Activated T-cell treated with anti-CD3 and anti-CD28 coated beads, Interleukin-2, amount 50 U/mL, for 48 hours (primary cell): Measurements from ENCODE around the gene PIGM.

Source experiments
- DNase-seq, 2 experiments: peaks; one replicate each; pipeline ENCODE4 v3.0.0-alpha.2; 2020

PIGM gene

DNA sequence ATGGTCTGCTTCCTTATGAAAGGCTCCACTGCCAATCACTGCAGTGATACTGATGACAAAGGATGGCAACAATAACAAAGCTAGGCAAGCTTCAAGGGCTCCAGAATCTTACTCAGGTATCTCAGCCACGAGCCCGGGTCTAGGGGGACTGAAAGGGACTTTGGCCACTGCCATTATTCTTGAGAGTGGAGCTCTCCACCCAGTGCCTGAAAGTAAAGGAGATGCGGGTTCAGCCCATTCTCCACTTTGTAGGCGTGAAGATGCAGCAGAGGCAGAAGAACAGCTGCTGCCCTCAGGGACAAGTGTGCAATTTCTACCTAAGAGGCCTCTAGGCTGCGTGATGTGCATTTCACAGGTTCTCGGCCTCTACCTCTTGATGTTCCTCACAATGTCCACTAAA lies 46.3 kb downstream of the PIGM start:
- DNase-seq: no peak

DNA sequence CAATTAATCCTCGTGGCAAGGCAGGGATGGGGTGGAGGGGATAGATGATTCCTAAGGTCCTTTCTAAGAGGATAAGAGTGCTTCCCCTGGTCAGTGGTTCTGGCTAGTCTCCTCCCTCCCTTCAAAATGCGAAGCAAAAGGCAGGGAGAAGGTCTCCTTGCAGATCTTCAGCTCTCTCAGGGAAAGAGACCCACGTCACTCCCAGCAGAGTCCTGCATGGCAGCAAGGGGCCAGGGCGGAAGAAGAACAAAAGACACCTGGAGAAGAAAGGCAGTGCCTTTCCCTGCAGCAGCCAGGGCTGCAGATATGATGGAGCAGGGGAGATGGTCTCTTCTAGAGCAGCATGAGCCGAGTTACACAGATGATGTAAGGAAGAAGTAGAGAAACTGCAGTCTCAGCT lies 48.1 kb downstream of the PIGM start:
- no peak for DNase-seq

DNA sequence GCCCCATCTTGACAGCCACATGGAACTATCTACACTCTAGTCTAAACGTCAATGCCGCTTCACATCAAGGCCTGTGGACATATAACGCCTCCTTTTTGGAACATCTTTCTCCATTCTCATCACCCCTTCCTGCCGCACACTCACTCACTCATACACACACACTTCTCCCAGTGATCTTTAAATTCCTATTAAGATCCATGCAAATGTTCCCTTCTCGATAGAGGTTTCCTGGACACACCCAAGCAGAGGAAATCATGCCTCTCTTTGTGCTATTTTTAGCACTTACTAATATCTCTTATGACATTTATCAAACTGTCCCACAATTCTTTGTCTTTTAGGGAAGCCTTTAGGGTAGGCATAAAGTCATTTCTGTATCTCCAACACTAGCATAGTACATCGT lies 49.5 kb downstream of the PIGM start:
- DNase-seq: no peak

DNA sequence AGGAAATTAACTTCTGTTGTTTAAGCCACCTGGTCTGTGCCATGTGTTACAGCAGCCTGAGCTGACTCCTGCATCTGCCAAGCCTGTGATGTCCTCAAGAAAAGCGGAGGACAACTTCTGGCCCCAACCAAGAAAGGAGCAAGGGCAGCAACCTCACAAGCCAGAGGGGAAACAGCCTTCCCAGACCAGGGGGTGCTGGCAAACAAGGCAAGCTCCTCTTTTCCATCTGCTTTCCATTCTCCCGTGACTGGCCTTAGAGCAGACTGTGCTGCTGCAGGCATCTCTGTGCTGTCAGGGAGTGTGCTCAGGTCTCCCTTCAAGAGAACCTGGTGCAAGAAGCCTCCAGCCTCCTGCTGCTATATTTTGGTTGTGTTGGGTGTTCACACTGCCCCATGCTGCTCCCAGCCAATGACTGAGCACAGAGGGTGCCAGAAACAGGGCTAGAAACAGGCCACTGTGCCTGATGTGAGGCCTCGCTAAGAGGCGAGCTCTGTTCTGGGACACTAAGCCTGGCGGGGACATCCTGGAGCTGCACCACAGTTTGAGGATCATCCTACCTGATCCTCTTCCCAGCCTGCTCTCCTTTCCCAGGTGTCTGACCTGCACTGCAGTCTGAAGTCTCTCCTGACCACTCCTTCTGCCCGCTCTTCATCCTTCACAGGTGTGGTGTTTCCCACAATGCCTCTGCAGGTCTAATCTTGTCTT lies 50.3 kb downstream of the PIGM start:
- DNase-seq: no peak

DNA sequence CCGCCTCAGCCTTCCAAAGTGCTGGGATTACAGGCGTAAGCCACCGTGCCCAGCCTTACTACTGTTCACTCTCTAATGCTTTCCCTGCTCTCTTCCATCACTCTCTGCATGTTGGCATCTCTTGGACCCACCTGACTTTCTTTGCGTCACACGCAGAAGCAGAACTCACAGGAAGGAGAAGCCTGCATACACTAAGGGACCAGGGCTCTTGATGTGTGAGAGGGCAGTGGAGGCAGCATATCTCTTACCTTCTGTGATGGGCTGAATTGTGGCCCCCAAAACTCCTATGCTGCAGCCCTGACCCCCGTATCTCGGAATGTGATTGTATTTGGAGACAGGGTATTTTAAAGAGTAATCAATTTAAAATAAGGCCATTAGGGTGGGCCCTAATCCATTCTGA lies 51.0 kb downstream of the PIGM start:
- no peak for DNase-seq

DNA sequence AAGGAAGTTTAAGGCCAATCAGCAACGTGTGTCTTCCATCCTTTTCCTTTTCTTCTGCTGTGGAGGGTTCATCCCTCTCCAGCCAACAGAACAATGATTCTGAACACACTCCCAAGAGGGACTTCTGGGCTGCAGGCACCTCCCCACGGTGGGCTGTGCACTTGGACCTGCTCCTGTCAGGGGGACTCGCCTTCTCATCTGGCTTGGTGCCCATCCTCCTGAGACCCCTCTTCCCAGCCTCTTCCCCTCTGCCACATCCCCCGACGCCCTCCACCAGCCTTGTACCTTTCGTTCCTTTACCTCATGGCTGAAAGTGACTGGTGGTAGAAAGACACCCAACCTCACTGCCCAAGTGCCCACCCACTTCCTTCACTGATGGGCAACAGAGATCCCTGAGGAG lies 51.7 kb downstream of the PIGM start:
- DNase-seq: no peak

DNA sequence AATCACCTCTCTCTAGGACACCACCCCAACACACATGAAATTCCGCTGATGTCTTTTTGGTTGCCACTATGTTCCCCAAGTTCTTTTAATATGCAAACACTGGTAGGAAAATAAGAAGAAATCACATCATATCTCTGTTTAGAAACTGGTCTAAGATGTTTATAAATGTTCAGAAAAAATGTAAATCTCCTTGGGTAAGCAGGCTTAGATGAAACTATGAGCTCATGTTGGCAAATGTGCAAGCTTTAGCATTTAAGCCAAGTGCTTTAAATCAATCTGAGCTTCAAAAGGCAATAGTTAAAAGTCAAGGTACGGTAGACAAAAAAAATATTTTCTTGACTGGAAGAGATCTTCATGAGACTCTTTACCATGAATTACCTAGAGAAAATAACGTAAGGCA lies 52.5 kb downstream of the PIGM start:
- no peak for DNase-seq

DNA sequence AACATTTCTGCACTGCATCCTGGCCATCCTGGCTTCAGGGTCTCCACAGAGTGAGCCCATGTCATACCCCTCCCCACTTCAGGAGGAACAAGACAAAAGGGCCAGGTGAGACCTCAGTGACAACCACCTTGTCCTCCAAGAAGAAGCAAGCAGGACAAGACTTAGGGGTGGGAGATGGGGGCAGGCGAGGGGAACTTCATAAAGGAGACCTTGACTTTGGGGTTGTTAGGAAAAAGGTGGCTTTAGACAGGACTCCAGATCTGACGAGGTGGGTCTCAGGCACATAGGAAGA lies 53.7 kb downstream of the PIGM start:
- no peak for DNase-seq

DNA sequence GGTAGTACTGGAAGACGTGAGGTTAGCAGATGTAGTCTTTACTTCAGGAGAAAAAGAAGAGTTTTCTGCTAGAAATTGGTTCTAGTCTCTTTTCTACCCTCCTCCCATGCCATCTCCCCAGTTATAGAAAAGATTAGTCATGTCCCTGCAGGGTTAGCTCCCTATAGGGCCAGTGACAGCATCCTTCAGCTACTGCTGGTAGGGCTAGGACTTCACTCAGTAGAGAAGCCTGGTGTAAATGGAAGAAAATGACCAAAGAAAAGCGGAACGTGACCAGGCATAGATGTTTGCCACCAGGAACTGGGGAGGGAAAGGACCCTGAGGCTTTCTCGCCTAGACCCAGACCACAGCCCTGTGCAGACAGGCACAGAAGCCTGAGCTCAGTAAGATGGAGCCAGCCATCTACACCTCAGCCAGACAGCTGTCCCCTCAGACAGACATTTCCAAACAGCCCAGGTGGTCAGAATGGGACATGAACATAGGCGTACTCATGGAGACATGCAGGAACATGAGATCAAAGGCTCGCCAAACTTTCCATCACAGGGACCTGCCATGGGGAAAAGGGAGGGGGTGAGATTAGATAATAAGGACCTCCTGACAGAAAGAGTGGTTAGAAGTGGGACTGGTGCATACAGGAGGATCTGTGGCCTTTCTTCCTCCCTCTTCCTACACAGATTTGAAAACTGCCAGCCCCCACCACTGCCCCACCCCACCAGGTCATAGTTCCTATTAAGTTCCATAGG lies 54.3 kb downstream of the PIGM start:
- DNase-seq: no peak
